ENCODE data around the gene HSBP1L1. TPM values are rescaled to one million over a fixed set of nuclear protein-coding genes. Genes with fewer than 3 reads are reported as not detected.

The HSBP1L1 gene
- polyA plus RNA-seq, 2 donors = 26.0 to 96.9 TPM

- Histone ChIP-seq H3K27me3 (ENCODE audit: control insufficient read depth in 1 of 2, insufficient read depth in 2 of 2, low read length in 2 of 2) (no peaks in the 10 kb centered on the region), H3K4me3 (ENCODE audit: low read depth in 1 of 2, low read length in 2 of 2) (no peak overlapping the region), H3K27ac (ENCODE audit: low read depth in 2 of 2, low read length in 1 of 2) (no peak overlapping the region), H3K4me1 (ENCODE audit: control insufficient read depth in 2 of 2, insufficient read depth in 2 of 2, low read length in 1 of 2) (peaks cover 0 to 3% of the 10 kb centered on the region in 2 donors), H3K9me3 (ENCODE audit: control insufficient read depth in 2 of 2, insufficient read depth in 1 of 2, low read depth in 1 of 2, low read length in 1 of 2) (no peaks in the 10 kb centered on the region), H3K36me3 (ENCODE audit: control insufficient read depth in 2 of 2, insufficient read depth in 2 of 2, low read length in 1 of 2) (peaks cover 4 to 38% of the 10 kb centered on the region in 2 donors)
- WGBS, 2 donors = 96 to 97% methylated on average over 22 to 24 of the region's 24 CpGs
Observed at GRCh38 chr18:79921984-79922965, 42.2 kb upstream of the HSBP1L1 start.

- H3K9me3 ChIP-seq (ENCODE audit: control insufficient read depth in 2 of 2, insufficient read depth in 1 of 2, low read depth in 1 of 2, low read length in 1 of 2) = no peaks in the 10 kb centered on the region
- H3K27ac ChIP-seq (ENCODE audit: low read depth in 2 of 2, low read length in 1 of 2) = no peak overlapping the region
- H3K36me3 ChIP-seq (ENCODE audit: control insufficient read depth in 2 of 2, insufficient read depth in 2 of 2, low read length in 1 of 2) = peaks cover 4 to 35% of the 10 kb centered on the region in 2 donors
- H3K4me1 ChIP-seq (ENCODE audit: control insufficient read depth in 2 of 2, insufficient read depth in 2 of 2, low read length in 1 of 2) = peaks cover 0 to 3% of the 10 kb centered on the region in 2 donors
- whole genome bisulfite sequencing, 2 donors = 85 to 92% methylated on average over 14 to 17 of the region's 17 CpGs
- no peak overlapping the region for H3K4me3 ChIP-seq (ENCODE audit: low read depth in 1 of 2, low read length in 2 of 2)
- no peaks in the 10 kb centered on the region for H3K27me3 ChIP-seq (ENCODE audit: control insufficient read depth in 1 of 2, insufficient read depth in 2 of 2, low read length in 2 of 2)
Observed at GRCh38 chr18:79922971-79923411, 41.5 kb upstream of the HSBP1L1 start.

GRCh38 chr18:79923896-79924585, 40.4 kb upstream of the HSBP1L1 start:
- Histone ChIP-seq H3K36me3 (ENCODE audit: control insufficient read depth in 2 of 2, insufficient read depth in 2 of 2, low read length in 1 of 2) (peaks cover under 1 to 31% of the 10 kb centered on the region in 2 donors), H3K27me3 (ENCODE audit: control insufficient read depth in 1 of 2, insufficient read depth in 2 of 2, low read length in 2 of 2) (no peaks in the 10 kb centered on the region), H3K4me3 (ENCODE audit: low read depth in 1 of 2, low read length in 2 of 2) (no peak overlapping the region), H3K27ac (ENCODE audit: low read depth in 2 of 2, low read length in 1 of 2) (no peak overlapping the region), H3K9me3 (ENCODE audit: control insufficient read depth in 2 of 2, insufficient read depth in 1 of 2, low read depth in 1 of 2, low read length in 1 of 2) (peaks cover 0 to 1% of the 10 kb centered on the region in 2 donors), H3K4me1 (ENCODE audit: control insufficient read depth in 2 of 2, insufficient read depth in 2 of 2, low read length in 1 of 2) (peaks cover 0 to 3% of the 10 kb centered on the region in 2 donors)
- 96 to 97% methylated on average over 26 of the region's 26 CpGs for WGBS, 2 donors

GRCh38 chr18:79924814-79925731, 39.4 kb upstream of the HSBP1L1 start:
- 69 to 74% methylated on average over 25 of the region's 25 CpGs for WGBS, 2 donors
- H3K27me3 ChIP-seq (ENCODE audit: control insufficient read depth in 1 of 2, insufficient read depth in 2 of 2, low read length in 2 of 2) = no peaks in the 10 kb centered on the region
- no peak overlapping the region for H3K27ac ChIP-seq (ENCODE audit: low read depth in 2 of 2, low read length in 1 of 2)
- no peak overlapping the region for H3K4me3 ChIP-seq (ENCODE audit: low read depth in 1 of 2, low read length in 2 of 2)
- H3K4me1 ChIP-seq (ENCODE audit: control insufficient read depth in 2 of 2, insufficient read depth in 2 of 2, low read length in 1 of 2) = peaks cover 0 to 3% of the 10 kb centered on the region in 2 donors
- H3K36me3 ChIP-seq (ENCODE audit: control insufficient read depth in 2 of 2, insufficient read depth in 2 of 2, low read length in 1 of 2) = peaks cover 0 to 31% of the 10 kb centered on the region in 2 donors
- peaks cover 0 to 5% of the 10 kb centered on the region in 2 donors for H3K9me3 ChIP-seq (ENCODE audit: control insufficient read depth in 2 of 2, insufficient read depth in 1 of 2, low read depth in 1 of 2, low read length in 1 of 2)

- peaks cover 0 to 31% of the 10 kb centered on the region in 2 donors for H3K36me3 ChIP-seq (ENCODE audit: control insufficient read depth in 2 of 2, insufficient read depth in 2 of 2, low read length in 1 of 2)
- peaks cover 0 to 3% of the 10 kb centered on the region in 2 donors for H3K4me1 ChIP-seq (ENCODE audit: control insufficient read depth in 2 of 2, insufficient read depth in 2 of 2, low read length in 1 of 2)
- peaks cover 0 to 5% of the 10 kb centered on the region in 2 donors for H3K9me3 ChIP-seq (ENCODE audit: control insufficient read depth in 2 of 2, insufficient read depth in 1 of 2, low read depth in 1 of 2, low read length in 1 of 2)
- H3K4me3 ChIP-seq (ENCODE audit: low read depth in 1 of 2, low read length in 2 of 2) = no peak overlapping the region
- H3K27me3 ChIP-seq (ENCODE audit: control insufficient read depth in 1 of 2, insufficient read depth in 2 of 2, low read length in 2 of 2) = no peaks in the 10 kb centered on the region
- no peak overlapping the region for H3K27ac ChIP-seq (ENCODE audit: low read depth in 2 of 2, low read length in 1 of 2)
- 94% methylated on average over 11 of the region's 11 CpGs for WGBS, 2 donors
Observed at GRCh38 chr18:79926306-79926705, 38.1 kb upstream of the HSBP1L1 start.

- H3K36me3 ChIP-seq (ENCODE audit: control insufficient read depth in 2 of 2, insufficient read depth in 2 of 2, low read length in 1 of 2) = peaks cover 0 to 28% of the 10 kb centered on the region in 2 donors
- H3K27me3 ChIP-seq (ENCODE audit: control insufficient read depth in 1 of 2, insufficient read depth in 2 of 2, low read length in 2 of 2) = no peaks in the 10 kb centered on the region
- WGBS, 2 donors = 86 to 89% methylated on average over 21 of the region's 21 CpGs
- peaks cover 0 to 3% of the 10 kb centered on the region in 2 donors for H3K4me1 ChIP-seq (ENCODE audit: control insufficient read depth in 2 of 2, insufficient read depth in 2 of 2, low read length in 1 of 2)
- no peak overlapping the region for H3K27ac ChIP-seq (ENCODE audit: low read depth in 2 of 2, low read length in 1 of 2)
- no peak overlapping the region for H3K4me3 ChIP-seq (ENCODE audit: low read depth in 1 of 2, low read length in 2 of 2)
- H3K9me3 ChIP-seq (ENCODE audit: control insufficient read depth in 2 of 2, insufficient read depth in 1 of 2, low read depth in 1 of 2, low read length in 1 of 2) = peaks cover 0 to 5% of the 10 kb centered on the region in 2 donors
Observed at GRCh38 chr18:79926715-79927606, 37.5 kb upstream of the HSBP1L1 start.

GRCh38 chr18:79927607-79928562, 36.6 kb upstream of the HSBP1L1 start:
- H3K27me3 ChIP-seq (ENCODE audit: control insufficient read depth in 1 of 2, insufficient read depth in 2 of 2, low read length in 2 of 2) = no peaks in the 10 kb centered on the region
- 93% methylated on average over 25 of the region's 25 CpGs for WGBS, 2 donors
- no peak overlapping the region for H3K27ac ChIP-seq (ENCODE audit: low read depth in 2 of 2, low read length in 1 of 2)
- H3K4me1 ChIP-seq (ENCODE audit: control insufficient read depth in 2 of 2, insufficient read depth in 2 of 2, low read length in 1 of 2) = peaks cover 0 to 3% of the 10 kb centered on the region in 2 donors
- H3K36me3 ChIP-seq (ENCODE audit: control insufficient read depth in 2 of 2, insufficient read depth in 2 of 2, low read length in 1 of 2) = peaks cover 0 to 22% of the 10 kb centered on the region in 2 donors
- H3K4me3 ChIP-seq (ENCODE audit: low read depth in 1 of 2, low read length in 2 of 2) = no peak overlapping the region
- H3K9me3 ChIP-seq (ENCODE audit: control insufficient read depth in 2 of 2, insufficient read depth in 1 of 2, low read depth in 1 of 2, low read length in 1 of 2) = peaks cover 0 to 5% of the 10 kb centered on the region in 2 donors
